NT2/D1 (cell line): ENCODE measurements around the gene RNF181.

Experiments used
- DNase-seq: peaks from one replicate; pipeline ENCODE4 v3.0.0-alpha.2; 2011; ENCODE audit warnings: low read depth, low spot score
- H3K27me3 ChIP-seq: 2 replicates; pipeline ENCODE4 v1.6.0; 2011; ENCODE audit warnings: mild to moderate bottlenecking; ENCODE audit not compliant: insufficient read length, insufficient read depth
- H3K36me3 ChIP-seq: 2 replicates; pipeline ENCODE4 v1.6.1; 2011; ENCODE audit warnings: mild to moderate bottlenecking, low read length, mixed read lengths; ENCODE audit not compliant: insufficient read depth, insufficient read length
- H3K4me1 ChIP-seq: 2 replicates; pipeline ENCODE4 v1.5.1; 2011; ENCODE audit not compliant: insufficient read depth, insufficient read length
- H3K4me3 ChIP-seq: 2 replicates; pipeline ENCODE4 v1.5.1; 2011; ENCODE audit warnings: low read depth; ENCODE audit not compliant: insufficient read length
- H3K9ac ChIP-seq: 2 replicates; pipeline ENCODE4 v1.6.0; 2011; ENCODE audit warnings: low read depth; ENCODE audit not compliant: insufficient read length
- H3K9me3 ChIP-seq: 2 replicates; pipeline ENCODE4 v1.5.1; 2011; ENCODE audit warnings: mild to moderate bottlenecking, low read length; ENCODE audit not compliant: insufficient read depth
- SUZ12 ChIP-seq: IDR thresholded peaks from 2 replicates; pipeline ENCODE4 v1.6.1; 2011; ENCODE audit not compliant: insufficient read length, insufficient read depth; ENCODE audit errors: extremely low read depth
- YY1 ChIP-seq: IDR thresholded peaks from 2 replicates; pipeline ENCODE4 v1.6.1; 2011; ENCODE audit not compliant: insufficient read length, insufficient read depth
- ZNF274 ChIP-seq: IDR thresholded peaks from 2 replicates; pipeline ENCODE4 v1.6.1; 2011; ENCODE audit warnings: mild to moderate bottlenecking, low read depth, low read length

Gene RNF181

DNA sequence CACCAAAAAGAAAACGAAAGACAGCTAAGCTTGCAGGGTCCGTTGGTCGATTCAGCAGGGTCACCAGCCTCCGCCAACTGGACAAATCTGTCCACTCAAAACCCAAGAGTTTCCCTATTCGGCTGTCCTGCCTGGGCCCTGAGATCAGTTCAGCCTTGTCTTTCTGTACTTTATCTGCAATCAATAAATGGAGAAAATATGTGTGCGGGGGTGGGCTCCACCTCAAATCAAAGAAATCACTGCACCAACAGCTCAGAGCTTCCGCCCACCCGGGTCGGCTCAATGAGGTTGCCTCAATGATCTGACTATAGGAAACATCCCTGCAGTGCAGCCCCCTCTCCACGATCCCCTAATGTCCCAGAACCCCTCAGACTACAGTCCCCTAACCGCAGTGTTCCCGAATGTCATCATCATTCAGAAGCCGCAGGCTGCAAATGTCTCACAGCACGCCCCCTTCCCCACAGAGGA, 34.7 kb upstream of the RNF181 start:
- no peak for TF ChIP-seq SUZ12
- no peak for TF ChIP-seq YY1
- no peak for TF ChIP-seq ZNF274
- no peak for DNase-seq
- Histone ChIP-seq H3K9me3 (no peaks in the 10 kb centered on the region), H3K9ac (peak overlapping the region; percentile 80), H3K36me3 (peaks cover 29% of the 10 kb centered on the region), H3K27me3 (no peaks in the 10 kb centered on the region), H3K4me1 (no peaks in the 10 kb centered on the region), H3K4me3 (peak overlapping the region; percentile 77)

DNA sequence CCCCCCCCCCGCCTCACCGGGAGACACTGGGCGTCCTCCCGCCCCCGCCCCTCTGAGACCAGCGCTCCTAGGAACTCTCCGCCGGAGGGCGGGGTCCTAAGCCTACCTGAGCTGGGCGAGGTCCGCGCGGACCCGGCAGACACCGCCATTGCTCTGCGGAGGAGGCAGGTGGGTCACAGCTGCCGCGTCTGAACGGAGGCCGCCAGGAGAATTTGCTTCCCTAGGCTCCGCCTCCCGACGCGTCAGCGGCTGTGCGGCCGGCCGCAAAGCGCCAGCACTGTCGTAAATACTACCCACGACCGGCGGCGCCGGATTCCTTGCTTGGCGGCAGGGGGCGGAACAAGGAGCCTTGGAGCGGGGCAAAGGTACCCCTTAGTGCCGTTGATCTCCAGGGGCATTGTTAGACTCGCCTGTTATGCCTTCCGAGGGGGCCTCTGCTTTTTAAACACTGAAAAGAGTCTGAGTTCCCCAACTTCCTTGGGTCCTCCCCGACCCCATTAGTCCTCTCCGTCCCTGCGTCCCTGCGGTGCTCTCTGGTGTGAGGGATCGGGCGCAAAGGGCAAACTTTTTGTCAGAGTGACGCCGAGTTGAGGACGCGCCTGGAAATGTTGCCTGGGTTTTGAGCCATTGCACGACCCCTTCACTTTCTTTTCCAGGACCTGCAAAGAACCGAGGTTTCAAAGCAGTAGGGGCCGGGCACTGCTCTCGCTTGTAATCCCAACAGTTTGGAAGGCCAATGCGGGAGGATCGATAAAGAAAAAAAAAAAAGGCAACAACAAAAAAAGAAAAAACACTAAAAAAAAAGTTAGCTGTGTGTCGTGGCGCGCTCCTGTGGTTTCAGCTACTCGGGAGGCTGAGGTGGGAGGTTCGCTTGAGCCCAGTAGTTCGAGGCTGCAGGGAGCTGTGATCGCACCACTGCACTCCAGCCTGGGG, 34.0 kb upstream of the RNF181 start, which contains the start of gene GGCX:
Gene GGCX (minus strand): TSS at position 214 of the 933 bp plus-strand sequence. CDS start 65 bp downstream, at position 149.
- Histone ChIP-seq H3K4me1 (no peaks in the 10 kb centered on the region), H3K9ac (peak within 1 kb of the TSS; percentile 91), H3K4me3 (peak within 1 kb of the TSS; percentile 77), H3K36me3 (peaks cover 23% of the 10 kb centered on the region), H3K27me3 (no peaks in the 10 kb centered on the region), H3K9me3 (no peaks in the 10 kb centered on the region)
- TF ChIP-seq YY1: peak; percentile 51
- no peak for TF ChIP-seq SUZ12
- DNase-seq: peak; percentile 95

DNA sequence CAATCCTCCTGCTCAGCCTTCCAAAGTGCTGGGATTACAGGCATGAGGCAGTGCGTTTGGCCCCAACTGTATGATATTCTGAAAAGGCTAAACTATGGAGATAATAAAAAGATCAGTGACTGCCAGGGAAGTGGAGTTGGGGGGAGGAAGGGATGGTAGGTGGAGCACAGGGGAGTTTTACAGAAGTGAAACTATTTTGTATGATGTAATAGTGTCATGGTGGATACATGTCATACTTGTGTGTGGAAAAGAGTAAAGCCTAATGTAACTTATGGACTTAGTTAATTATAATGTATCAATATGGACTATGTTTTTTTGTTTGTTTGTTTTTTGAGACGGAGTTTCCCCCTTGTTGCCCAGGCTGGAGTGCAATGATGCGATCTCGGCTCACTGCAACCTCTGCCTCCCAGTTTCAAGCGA, 31.4 kb upstream of the RNF181 start:
- Histone ChIP-seq H3K36me3 (peaks cover 3% of the 10 kb centered on the region), H3K9ac (no peak overlapping the region), H3K4me3 (no peak overlapping the region), H3K4me1 (no peaks in the 10 kb centered on the region), H3K27me3 (peaks cover 9% of the 10 kb centered on the region), H3K9me3 (no peaks in the 10 kb centered on the region)
- no peak for DNase-seq
- TF ChIP-seq ZNF274 (no peak), SUZ12 (no peak), YY1 (no peak)

DNA sequence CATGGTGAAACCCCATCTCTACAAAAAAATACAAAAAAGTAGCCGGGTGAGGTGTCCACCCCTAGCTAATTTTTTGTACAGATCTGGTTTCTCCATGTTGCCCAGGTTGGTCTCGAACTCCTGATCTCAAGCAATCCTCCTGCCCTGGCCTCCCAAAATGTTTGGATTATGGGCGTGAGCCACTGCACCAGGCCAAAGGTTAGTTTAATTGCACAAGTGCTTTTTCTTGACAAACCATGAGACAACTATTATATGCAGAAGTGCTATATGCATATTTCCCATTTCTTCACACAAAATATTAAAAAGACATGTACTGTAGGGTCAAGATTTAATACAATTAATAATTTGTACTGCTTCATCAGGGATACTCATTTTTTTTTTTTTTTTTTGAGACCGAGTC, 29.3 kb upstream of the RNF181 start:
- Histone ChIP-seq H3K36me3 (no peaks in the 10 kb centered on the region), H3K4me3 (no peak overlapping the region), H3K27me3 (peaks cover 29% of the 10 kb centered on the region), H3K9ac (no peak overlapping the region), H3K4me1 (no peaks in the 10 kb centered on the region), H3K9me3 (no peaks in the 10 kb centered on the region)
- no peak for DNase-seq
- no peak for TF ChIP-seq ZNF274
- TF ChIP-seq YY1: no peak
- TF ChIP-seq SUZ12: no peak

DNA sequence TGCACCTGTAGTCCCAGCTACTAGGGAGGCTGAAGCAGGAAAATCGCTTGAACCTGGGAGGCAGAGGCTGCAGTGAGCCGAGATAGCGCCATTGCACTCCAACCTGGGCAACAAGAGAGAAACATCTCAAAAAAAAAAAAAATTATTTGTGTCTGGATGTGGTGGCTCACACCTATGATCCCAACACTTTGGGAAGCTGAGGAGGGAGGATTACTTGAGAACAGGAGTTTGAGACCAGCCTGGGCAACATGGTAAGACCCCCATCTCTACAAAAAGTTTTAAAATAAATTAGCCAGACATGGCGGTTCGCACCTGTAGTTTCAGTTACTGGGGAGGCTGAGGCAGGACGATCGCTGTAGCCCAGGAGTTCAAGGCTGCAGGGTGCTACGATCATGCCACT, 19.8 kb upstream of the RNF181 start:
- no peak for TF ChIP-seq ZNF274
- no peak for TF ChIP-seq SUZ12
- DNase-seq: no peak

DNA sequence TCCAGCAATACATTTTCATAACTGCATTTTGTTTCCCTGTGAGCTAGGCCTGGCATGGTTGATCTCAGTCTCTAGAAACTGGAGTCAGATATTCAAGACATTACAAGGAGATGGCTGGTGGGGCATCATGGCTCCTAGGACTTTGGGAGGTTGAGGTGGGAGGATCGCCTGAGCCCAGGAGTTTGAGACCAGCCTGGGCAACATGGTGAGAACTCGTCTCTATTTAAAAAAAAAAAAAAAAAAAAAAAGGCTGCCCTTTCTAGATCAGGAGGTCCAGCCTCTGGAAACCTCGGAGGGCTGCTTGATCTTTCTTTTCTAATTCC, 18.5 kb upstream of the RNF181 start:
- peaks cover 23% of the 10 kb centered on the region for H3K27me3 ChIP-seq

More for the DNA sequence above, 19.8 kb upstream of the RNF181 start:
- H3K4me3 ChIP-seq: no peak overlapping the region
- H3K9ac ChIP-seq: no peak overlapping the region
- H3K9me3 ChIP-seq: no peaks in the 10 kb centered on the region
- no peaks in the 10 kb centered on the region for H3K36me3 ChIP-seq
- H3K27me3 ChIP-seq: peaks cover 28% of the 10 kb centered on the region
- H3K4me1 ChIP-seq: no peaks in the 10 kb centered on the region

DNA sequence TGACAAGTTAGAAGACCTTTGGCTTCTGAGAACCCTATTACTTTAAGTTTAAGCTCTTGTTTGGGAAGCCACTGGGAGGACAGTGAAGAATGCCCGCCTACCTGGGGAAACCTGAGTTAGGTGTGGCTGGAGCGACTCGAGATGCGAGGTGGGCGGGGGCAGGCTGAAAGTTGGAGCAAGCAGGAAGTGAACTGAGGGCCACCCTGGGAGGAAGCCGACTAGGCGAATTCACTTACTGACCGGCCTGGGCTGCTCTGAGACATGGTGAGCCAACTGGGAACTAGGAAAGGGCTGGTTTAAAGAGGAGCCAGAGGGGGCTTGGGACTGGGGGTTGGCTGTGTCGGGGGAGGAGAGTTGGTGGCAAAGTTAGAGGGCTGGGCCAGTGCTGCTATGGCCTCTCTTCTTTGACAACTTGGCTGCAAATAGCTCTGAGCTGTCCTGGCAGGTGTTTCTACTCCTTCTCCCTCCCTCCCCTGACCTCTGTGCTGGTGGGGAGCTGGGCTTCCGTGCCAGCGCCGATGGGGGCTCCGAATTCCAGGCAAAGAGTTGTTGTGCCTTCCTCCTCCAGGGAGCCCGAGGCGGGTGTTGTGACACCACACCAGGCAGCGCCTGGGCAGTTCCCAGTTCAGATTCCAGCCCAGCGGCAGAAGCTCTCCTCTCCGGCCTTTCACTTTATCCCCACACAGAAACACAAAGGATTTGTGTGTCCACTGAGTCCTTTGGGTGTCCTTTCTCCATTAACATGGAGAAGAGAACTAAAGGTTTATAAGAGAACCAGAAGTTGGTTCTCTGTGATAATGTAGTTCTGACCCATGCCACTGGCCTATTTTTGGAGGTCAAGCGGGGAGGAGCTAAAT, 17.9 kb upstream of the RNF181 start, which contains the start of gene VAMP8:
Gene VAMP8 (plus strand): TSS at position 201 of the 857 bp plus-strand sequence. CDS start 61 bp downstream, at position 262.
- peak within 1 kb of the TSS; percentile 21 for H3K4me3 ChIP-seq
- DNase-seq: no peak

More for the DNA sequence above, 18.5 kb upstream of the RNF181 start:
- no peak for TF ChIP-seq SUZ12
- no peak for TF ChIP-seq ZNF274
- TF ChIP-seq YY1: no peak
- Histone ChIP-seq H3K9ac (no peak overlapping the region), H3K36me3 (no peaks in the 10 kb centered on the region), H3K4me1 (no peaks in the 10 kb centered on the region), H3K4me3 (no peak overlapping the region), H3K9me3 (no peaks in the 10 kb centered on the region)
- no peak for DNase-seq

More for the DNA sequence above, 17.9 kb upstream of the RNF181 start, which contains the start of gene VAMP8:
- Histone ChIP-seq H3K4me1 (no peaks in the 10 kb centered on the region), H3K36me3 (no peaks in the 10 kb centered on the region), H3K9ac (peak within 1 kb of the TSS; percentile 56), H3K9me3 (no peaks in the 10 kb centered on the region), H3K27me3 (peaks cover 28% of the 10 kb centered on the region)
- no peak for TF ChIP-seq YY1
